ENCODE data around the gene JMJD7.
A peak's percentile ranks its signal among the peaks of the same experiment; 100 is the strongest.

JMJD7 gene

DNA sequence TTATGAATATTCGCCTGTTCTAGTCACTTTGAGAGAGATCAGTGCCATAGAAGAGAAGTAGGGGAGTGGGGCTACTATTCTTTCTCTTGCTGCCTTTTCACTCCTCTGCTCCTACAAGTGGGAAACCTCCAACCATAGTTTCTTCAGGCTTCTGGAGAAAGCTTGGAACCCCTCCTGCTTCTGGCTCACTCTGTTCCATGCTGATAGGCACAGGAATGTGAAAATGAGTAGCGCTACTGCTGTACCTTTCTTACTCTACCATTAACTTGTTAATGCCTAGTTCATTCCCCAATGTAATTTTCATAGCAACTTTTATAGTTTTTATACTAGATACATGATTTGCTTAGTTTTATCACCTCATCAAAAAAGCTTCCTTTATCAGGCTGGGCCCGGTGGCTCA lies 26.7 kb upstream of the JMJD7 start:
- DNase-seq (ENCODE audit: low spot score) = no peak

- no peak for DNase-seq (ENCODE audit: low spot score)
Measured at GRCh38 chr15:41801850-41802455, 25.9 kb upstream of the JMJD7 start.

- DNase-seq (ENCODE audit: low spot score) = no peak
Measured at GRCh38 chr15:41804361-41804760, 23.5 kb upstream of the JMJD7 start.

DNA sequence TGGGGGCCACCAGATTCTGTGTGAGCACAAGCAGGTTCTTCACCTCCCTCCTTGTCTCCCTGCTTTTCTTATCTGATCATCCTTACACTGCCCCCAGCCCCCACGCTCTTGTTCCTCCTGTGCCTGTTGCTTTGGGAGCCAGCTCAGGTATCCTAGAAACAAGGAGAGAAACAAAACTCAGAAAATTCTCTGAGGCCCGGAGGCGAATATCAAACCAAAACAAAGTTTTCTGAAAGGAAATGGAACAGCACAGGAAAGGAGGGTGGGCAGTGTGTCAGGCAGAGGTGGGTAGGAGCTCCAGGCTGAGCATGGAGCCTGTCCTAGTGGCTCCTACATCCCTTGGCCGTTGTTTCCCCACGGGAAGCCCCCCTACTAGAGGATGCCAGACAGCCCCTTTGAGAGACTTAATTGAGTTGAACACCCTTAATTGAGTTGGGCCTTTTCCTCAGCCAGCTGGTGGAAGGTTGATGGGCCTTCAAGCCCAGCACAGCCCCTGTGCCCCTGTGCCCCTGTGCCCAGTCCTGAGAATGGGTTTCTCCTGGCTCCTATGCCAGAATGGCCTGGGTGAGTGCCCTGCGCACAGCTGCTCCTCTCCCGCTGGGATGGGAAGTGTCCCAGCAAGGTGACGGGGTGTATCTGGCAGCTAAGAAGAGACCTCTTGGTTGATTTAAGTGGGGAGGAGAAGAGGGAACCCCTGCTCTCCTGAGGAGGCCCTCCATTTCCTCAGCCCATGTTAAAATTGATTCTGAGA lies 22.8 kb upstream of the JMJD7 start:
- DNase-seq (ENCODE audit: low spot score) = no peak

GRCh38 chr15:41805711-41806110 lies 22.2 kb upstream of the JMJD7 start:
- no peak for DNase-seq (ENCODE audit: low spot score)

DNA sequence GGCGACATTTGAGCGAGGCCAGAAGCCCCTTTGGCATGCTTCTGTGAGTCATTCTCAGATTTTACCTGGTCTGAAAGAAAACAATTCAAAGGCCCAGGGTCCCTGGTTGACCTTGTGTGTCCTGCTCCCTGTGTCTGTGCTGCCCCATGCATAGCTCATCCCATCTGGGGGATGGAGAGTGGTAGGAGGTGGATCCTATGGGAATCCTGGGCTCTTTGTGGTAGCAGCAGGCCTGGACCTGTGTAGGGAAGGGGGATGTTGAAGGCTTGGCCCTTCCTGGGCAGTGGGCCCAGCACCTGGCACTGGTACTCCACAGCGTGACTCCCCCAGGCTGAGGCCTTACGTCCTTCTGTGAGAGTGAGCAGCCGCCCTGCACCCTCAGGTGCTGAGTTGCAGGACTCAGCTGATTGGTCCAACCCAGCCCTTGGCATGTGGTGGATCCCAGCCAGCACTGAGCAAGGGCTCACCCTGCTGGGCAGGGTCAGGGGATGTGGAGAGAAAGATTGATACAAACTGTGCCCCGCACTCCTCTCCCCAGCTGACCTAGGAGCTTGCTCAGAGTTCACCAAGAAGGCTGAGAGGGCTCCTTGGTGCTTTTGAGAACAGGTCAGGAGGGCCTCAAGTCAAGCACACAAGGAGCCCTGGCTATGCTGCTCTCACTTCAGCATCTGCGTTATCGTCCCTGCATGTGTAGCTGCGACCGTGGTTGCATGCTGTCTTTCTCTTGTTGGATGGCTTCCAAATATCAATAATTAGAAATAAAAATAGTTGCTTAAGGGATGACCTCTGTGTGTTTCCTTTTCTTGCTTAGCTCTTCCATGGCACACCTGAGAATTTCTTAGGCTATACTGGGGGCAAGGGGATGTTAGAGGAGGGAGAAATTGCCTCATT lies 21.4 kb upstream of the JMJD7 start:
- no peak for DNase-seq (ENCODE audit: low spot score)

DNA sequence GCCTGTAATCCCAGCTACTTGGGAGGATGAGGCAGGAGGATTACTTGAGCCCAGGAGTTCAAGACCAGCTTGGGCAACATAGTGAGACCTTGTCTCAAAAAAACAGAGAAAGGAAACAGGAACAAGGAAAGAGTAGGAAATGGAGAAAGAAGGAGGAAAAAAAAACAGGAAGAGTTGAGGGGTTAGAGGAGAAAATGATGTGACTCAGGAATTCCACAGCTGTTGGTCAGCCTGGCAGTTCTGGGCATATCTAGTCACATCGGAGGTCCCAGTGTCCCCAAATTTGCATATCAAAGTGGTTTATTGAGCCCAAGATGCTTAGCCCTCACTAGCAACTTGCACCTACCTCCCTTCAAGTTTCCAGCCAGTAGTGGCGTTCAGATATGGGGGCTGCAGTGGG lies 18.8 kb upstream of the JMJD7 start:
- no peak for DNase-seq (ENCODE audit: low spot score)

GRCh38 chr15:41809526-41810220 lies 18.2 kb upstream of the JMJD7 start:
- no peak for DNase-seq (ENCODE audit: low spot score)

GRCh38 chr15:41810651-41811431 lies 17.1 kb upstream of the JMJD7 start:
- no peak for DNase-seq (ENCODE audit: low spot score)

DNA sequence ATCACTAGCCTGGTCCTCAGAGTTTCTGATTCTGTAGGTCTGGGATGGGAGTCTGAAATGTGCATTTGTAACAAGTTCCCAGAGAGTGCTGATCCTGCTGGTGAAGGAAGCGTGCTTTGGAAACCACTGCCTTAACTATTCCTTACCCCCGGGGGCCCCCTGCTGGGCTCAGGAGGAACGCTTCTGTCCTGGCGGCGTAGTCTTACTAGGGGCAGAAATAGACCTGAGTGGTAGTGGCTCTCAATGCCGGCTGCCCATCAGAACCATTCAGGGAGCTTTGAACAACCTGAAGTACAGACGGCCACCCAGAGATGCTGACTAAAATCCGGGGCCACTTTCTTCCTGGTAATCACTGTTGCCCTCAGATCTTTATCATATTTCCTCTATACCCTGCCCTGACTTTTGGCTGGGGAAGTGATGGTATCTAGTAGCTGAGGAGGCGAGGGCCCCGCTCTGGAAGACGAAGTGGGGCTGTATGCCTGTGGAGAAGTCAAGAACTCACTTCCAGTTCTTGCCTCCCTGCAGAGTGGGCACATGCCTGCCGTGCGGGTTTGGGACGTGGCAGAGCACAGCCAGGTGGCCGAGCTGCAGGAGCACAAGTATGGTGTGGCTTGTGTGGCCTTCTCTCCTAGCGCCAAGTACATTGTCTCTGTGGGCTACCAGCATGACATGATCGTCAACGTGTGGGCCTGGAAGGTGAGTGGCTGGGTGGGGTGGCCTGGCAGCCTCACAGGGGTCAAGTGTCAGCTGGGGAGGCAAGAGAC lies 16.3 kb upstream of the JMJD7 start:
- DNase-seq (ENCODE audit: low spot score) = peak; percentile 91

- DNase-seq (ENCODE audit: low spot score) = no peak
Measured at GRCh38 chr15:41812820-41813375, 15.0 kb upstream of the JMJD7 start.

DNA sequence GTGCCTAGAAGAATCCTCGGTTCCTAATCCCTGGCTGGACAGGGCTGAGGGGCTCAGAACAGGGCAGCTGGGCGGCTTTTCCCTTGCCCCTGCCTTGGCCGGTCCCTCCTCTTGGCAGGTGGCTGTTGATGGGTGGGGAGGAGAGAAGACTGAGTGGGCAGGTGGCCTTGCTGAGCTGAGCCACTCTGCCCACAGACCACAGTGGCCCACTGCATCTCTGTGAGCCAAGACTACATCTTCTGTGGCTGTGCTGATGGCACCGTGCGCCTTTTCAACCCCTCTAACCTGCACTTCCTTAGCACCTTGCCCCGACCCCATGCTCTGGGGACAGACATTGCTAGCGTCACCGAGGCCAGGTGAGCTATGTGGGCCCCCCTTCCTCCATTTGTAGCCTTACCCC lies 14.5 kb upstream of the JMJD7 start:
- DNase-seq (ENCODE audit: low spot score) = no peak

GRCh38 chr15:41814534-41814933 lies 13.4 kb upstream of the JMJD7 start:
- no peak for DNase-seq (ENCODE audit: low spot score)

DNA sequence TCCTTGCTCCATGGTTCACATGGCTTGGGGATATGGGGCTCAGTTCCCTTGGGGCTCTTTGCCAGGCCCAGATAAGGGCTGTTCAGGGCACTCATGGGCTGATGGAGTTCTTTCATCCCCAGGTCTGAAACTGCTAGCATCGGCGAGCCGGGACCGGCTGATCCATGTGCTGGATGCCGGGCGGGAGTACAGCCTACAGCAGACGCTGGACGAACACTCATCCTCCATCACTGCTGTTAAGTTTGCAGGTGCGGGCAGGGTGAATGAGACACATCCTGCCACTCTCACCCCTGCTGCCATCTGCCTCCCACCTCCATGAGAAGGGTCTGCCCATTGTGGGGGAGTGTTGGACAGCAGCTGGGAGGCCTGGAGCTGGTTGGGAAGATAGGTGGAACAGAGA lies 11.1 kb upstream of the JMJD7 start:
- no peak for DNase-seq (ENCODE audit: low spot score)

GRCh38 chr15:41817327-41817726 lies 10.6 kb upstream of the JMJD7 start:
- DNase-seq (ENCODE audit: low spot score) = no peak

DNA sequence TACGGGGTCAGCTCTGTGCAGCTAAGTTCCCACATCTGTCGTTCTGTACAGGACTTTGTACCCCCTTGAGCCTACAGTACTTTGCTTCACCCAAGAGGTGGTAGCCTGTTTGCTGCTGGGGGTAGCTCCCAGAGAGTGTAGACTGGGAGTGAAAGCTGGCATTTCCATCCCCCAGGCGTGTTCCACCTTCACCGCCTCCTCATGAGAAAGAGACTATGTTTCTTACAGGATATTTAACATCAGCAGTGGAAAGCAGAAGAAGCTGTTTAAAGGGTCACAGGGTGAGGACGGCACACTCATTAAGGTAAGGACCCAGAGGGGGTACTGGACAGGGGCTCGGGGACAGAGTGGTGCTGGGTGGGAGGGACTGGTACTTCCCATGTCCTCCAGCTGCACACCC lies 10.1 kb upstream of the JMJD7 start:
- DNase-seq (ENCODE audit: low spot score) = no peak

- no peak for DNase-seq (ENCODE audit: low spot score)
Measured at GRCh38 chr15:41819455-41820050, 8.3 kb upstream of the JMJD7 start.

GRCh38 chr15:41820791-41821423 lies 7.0 kb upstream of the JMJD7 start:
- DNase-seq (ENCODE audit: low spot score) = no peak

- no peak for DNase-seq (ENCODE audit: low spot score)
Measured at GRCh38 chr15:41821831-41822230, 6.1 kb upstream of the JMJD7 start.

DNA sequence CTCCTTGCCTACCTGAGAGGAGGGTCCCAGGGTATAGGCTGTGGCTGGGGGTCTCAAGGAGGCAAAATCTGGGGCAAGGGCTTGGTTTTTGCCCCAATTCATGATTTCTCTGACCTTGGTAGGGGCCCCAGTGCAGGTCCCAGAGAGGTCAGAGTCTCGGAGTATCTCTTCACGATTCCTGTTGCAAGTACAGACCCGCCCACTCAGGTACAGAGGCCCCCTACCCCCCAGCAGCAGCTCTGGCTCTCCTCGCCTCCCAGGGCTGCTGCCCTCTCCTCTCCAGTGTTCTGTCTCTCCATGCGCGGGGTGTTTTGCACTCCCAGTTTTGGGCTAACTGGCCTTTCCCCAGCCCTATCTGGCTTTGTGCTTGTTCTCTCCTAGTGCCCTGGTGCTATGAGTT lies 5.4 kb upstream of the JMJD7 start:
- DNase-seq (ENCODE audit: low spot score) = no peak

All from hepatic stellate cell (primary cell).